H1 (cell line): ENCODE data around the gene RGS3.

Experiments used
- CEBPB ChIP-seq: IDR thresholded peaks from 2 replicates; pipeline ENCODE4 v1.6.1; 2012; ENCODE audit warnings: low read depth, low read length
- POLR2A ChIP-seq, 2 experiments: IDR thresholded peaks; 1 replicate in 1 of 2; 2 replicates in 1 of 2; pipeline ENCODE4 v1.6.1; 2011; ENCODE audit warnings: low read depth in 2 of 2, low read length in 2 of 2, mild to moderate bottlenecking in 2 of 2; ENCODE audit errors: control extremely low read depth in 1 of 2
- POLR2AphosphoS5 ChIP-seq: IDR thresholded peaks from 2 replicates; pipeline ENCODE4 v1.6.1; 2011; ENCODE audit warnings: low read depth, low read length
- TF ChIP-seq, protein P1 (sequence below), 3 experiments: IDR thresholded peaks; 1 replicate in 2 of 3; 2 replicates in 1 of 3; pipeline versions ENCODE4 v1.5.1 to v1.6.1; 2011; ENCODE audit warnings: low read length in 3 of 3, mild to moderate bottlenecking in 3 of 3, inconsistent platforms in 2 of 3, low read depth in 1 of 3, moderate library complexity in 1 of 3; ENCODE audit not compliant: insufficient read depth in 1 of 3; ENCODE audit errors: control extremely low read depth in 1 of 3

DNA sequence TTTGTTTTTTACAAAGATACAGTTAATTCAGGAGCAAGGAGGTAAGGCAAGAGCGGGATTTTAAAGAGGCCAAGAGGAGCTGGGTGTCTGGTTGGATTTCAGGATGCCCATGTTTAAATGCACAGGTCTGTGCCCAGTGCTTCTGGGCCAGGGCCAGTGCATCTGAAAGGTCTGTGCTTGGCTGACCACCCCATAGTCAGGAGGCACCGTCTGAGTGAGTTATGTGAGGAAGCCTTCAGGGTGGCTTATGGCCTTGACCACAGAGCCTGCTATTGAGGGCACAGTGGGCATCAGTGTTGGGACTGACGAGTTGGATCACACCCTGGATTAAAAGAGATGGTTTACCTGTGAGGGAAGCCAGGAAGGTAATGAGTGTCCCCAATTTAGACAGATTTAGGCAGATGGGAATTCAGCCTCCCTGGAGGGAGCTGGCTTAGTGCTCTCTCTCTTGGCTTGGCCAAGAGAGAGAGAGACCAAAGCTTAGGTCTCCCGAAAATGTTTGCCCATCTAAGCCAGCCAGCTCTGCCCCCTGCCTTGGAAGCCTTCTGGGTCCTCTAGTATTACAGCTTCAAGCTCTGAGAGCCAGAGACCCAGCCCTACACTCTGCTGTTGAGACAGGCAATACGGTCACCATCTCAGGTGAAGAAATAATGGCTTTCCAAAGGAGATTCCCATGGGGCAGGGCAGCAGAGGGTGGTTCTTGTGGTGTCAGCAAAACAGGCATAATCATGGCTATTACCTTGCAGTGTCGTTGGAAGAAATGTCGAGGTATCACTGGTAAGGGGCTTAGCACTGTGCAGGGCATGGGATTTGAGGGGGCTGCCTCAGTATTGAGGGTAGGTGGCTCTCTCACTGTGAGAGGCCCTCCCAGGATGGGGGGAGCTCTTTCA is 68.6 kb downstream of the RGS3 start:
- no peak for TF ChIP-seq CEBPB
- TF ChIP-seq POLR2AphosphoS5: no peak
- TF ChIP-seq, protein P1, sequence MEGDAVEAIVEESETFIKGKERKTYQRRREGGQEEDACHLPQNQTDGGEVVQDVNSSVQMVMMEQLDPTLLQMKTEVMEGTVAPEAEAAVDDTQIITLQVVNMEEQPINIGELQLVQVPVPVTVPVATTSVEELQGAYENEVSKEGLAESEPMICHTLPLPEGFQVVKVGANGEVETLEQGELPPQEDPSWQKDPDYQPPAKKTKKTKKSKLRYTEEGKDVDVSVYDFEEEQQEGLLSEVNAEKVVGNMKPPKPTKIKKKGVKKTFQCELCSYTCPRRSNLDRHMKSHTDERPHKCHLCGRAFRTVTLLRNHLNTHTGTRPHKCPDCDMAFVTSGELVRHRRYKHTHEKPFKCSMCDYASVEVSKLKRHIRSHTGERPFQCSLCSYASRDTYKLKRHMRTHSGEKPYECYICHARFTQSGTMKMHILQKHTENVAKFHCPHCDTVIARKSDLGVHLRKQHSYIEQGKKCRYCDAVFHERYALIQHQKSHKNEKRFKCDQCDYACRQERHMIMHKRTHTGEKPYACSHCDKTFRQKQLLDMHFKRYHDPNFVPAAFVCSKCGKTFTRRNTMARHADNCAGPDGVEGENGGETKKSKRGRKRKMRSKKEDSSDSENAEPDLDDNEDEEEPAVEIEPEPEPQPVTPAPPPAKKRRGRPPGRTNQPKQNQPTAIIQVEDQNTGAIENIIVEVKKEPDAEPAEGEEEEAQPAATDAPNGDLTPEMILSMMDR (IDR thresholded peaks at IDR 0.05; ENCODE audit: control extremely low read depth in 1 of 3, insufficient read depth in 1 of 3, low read depth in 1 of 3, low read length in 3 of 3): no peak
- no peak for TF ChIP-seq POLR2A (IDR thresholded peaks at IDR 0.05; ENCODE audit: control extremely low read depth in 1 of 2, low read depth in 2 of 2, low read length in 2 of 2)
